AG10803 (cell line): Measurements from ENCODE around the gene LRFN3.
A peak's percentile ranks its signal among the peaks of the same experiment; 100 is the strongest.

Experiments
- DNase-seq: peaks from one replicate; pipeline ENCODE4 v3.0.0; 2010; ENCODE audit warnings: low read depth
- H3K4me3 ChIP-seq: 2 replicates; pipeline ENCODE4 v1.5.1; 2011; ENCODE audit warnings: mild to moderate bottlenecking, low read length, control low read depth
- TF ChIP-seq, protein P1 (sequence below): conservative IDR thresholded peaks from 2 replicates; pipeline ENCODE4 v1.5.1; 2011; ENCODE audit warnings: mild to moderate bottlenecking, low read length, control low read depth, inconsistent platforms

Gene LRFN3

GRCh38 chr19:35895911-35896642 lies 40.1 kb upstream of the LRFN3 start:
- no peak overlapping the region for H3K4me3 ChIP-seq
- TF ChIP-seq, protein P1, sequence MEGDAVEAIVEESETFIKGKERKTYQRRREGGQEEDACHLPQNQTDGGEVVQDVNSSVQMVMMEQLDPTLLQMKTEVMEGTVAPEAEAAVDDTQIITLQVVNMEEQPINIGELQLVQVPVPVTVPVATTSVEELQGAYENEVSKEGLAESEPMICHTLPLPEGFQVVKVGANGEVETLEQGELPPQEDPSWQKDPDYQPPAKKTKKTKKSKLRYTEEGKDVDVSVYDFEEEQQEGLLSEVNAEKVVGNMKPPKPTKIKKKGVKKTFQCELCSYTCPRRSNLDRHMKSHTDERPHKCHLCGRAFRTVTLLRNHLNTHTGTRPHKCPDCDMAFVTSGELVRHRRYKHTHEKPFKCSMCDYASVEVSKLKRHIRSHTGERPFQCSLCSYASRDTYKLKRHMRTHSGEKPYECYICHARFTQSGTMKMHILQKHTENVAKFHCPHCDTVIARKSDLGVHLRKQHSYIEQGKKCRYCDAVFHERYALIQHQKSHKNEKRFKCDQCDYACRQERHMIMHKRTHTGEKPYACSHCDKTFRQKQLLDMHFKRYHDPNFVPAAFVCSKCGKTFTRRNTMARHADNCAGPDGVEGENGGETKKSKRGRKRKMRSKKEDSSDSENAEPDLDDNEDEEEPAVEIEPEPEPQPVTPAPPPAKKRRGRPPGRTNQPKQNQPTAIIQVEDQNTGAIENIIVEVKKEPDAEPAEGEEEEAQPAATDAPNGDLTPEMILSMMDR: no peak
- no peak for DNase-seq

GRCh38 chr19:35896643-35897040 lies 39.5 kb upstream of the LRFN3 start:
- DNase-seq: no peak
- TF ChIP-seq, protein P1: no peak
- H3K4me3 ChIP-seq: no peak overlapping the region

GRCh38 chr19:35897706-35898451 lies 38.3 kb upstream of the LRFN3 start:
- H3K4me3 ChIP-seq: peak overlapping the region; percentile 77
- no peak for DNase-seq
- TF ChIP-seq, protein P1: no peak

- DNase-seq: no peak
- TF ChIP-seq, protein P1: no peak
- H3K4me3 ChIP-seq: peak overlapping the region; percentile 77
Measured at GRCh38 chr19:35898499-35898809, 37.7 kb upstream of the LRFN3 start.

GRCh38 chr19:35899547-35900214 lies 36.5 kb upstream of the LRFN3 start:
- H3K4me3 ChIP-seq: peak overlapping the region; percentile 77
- DNase-seq: peak; percentile 79
- TF ChIP-seq, protein P1: no peak

- peak overlapping the region; percentile 77 for H3K4me3 ChIP-seq
- peak; percentile 87 for DNase-seq
- TF ChIP-seq, protein P1: no peak
Measured at GRCh38 chr19:35901055-35901644, 35.0 kb upstream of the LRFN3 start.
